Measurements from ENCODE around the gene MMP24. TPM values are rescaled to one million over a fixed set of nuclear protein-coding genes. Genes with fewer than 3 reads are reported as not detected.
A peak's percentile ranks its signal among the peaks of the same experiment; 100 is the strongest.
"Not testable (repeated sequence)": the region's sequence is repeated elsewhere in the genome, so short reads cannot be mapped to it uniquely, and the experiment has no call there.

The MMP24 gene
- total and polyA plus RNA-seq, 2 donors (not counting 1 experiment from before 2014, with no cell fraction given) = 0.17 to 0.49 TPM

GRCh38 chr20:35196313-35196712, 30.2 kb upstream of the MMP24 start:
- Histone ChIP-seq H3K4me3 (replicated peaks in 1 of 4; ENCODE audit: control extremely low read depth in 1 of 4, insufficient read depth in 1 of 4, low read depth in 3 of 4, low read length in 4 of 4) (no peak overlapping the region), H3K9ac (ENCODE audit: insufficient read depth, low read length) (no peak overlapping the region), H3K4me1 (ENCODE audit: control insufficient read depth, extremely low read depth, insufficient read depth, low read length) (no peaks in the 10 kb centered on the region), H3K4me2 (ENCODE audit: extremely low read depth, insufficient read depth, low read length) (no peak overlapping the region), H3K27ac (ENCODE audit: insufficient read depth, low read length) (no peak overlapping the region), H3K27me3 (ENCODE audit: control insufficient read depth, insufficient read depth, low read length) (no peaks in the 10 kb centered on the region), H3K79me2 (ENCODE audit: control insufficient read depth, insufficient read depth, low read length) (no peaks in the 10 kb centered on the region), H4K20me1 (ENCODE audit: control insufficient read depth, extremely low read depth, insufficient read depth, low read length) (no peaks in the 10 kb centered on the region), H3K9me3 (ENCODE audit: control insufficient read depth, insufficient read depth, low read depth, low read length) (no peaks in the 10 kb centered on the region), H2AFZ (ENCODE audit: low read length) (no peak overlapping the region), H3K36me3 (ENCODE audit: control insufficient read depth, insufficient read depth, low read length) (no peaks in the 10 kb centered on the region)
- peak in 1 of 2 donors; percentile 11 for DNase-seq (ENCODE audit: low read depth in 2 of 2)
- TF ChIP-seq, protein P1, sequence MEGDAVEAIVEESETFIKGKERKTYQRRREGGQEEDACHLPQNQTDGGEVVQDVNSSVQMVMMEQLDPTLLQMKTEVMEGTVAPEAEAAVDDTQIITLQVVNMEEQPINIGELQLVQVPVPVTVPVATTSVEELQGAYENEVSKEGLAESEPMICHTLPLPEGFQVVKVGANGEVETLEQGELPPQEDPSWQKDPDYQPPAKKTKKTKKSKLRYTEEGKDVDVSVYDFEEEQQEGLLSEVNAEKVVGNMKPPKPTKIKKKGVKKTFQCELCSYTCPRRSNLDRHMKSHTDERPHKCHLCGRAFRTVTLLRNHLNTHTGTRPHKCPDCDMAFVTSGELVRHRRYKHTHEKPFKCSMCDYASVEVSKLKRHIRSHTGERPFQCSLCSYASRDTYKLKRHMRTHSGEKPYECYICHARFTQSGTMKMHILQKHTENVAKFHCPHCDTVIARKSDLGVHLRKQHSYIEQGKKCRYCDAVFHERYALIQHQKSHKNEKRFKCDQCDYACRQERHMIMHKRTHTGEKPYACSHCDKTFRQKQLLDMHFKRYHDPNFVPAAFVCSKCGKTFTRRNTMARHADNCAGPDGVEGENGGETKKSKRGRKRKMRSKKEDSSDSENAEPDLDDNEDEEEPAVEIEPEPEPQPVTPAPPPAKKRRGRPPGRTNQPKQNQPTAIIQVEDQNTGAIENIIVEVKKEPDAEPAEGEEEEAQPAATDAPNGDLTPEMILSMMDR (conservative IDR thresholded peaks at IDR 0.05 in 1 of 2, IDR thresholded peaks at IDR 0.05 in 1 of 2; ENCODE audit: low read depth in 1 of 2, low read length in 2 of 2) = no peak
- no peak for TF ChIP-seq EZH2 (IDR thresholded peaks at IDR 0.05; ENCODE audit: low read length, missing control alignments)

GRCh38 chr20:35199740-35200139, 26.8 kb upstream of the MMP24 start:
- Histone ChIP-seq H3K9me3 (ENCODE audit: control insufficient read depth, insufficient read depth, low read depth, low read length) (no peaks in the 10 kb centered on the region), H3K27me3 (ENCODE audit: control insufficient read depth, insufficient read depth, low read length) (no peaks in the 10 kb centered on the region), H3K4me2 (ENCODE audit: extremely low read depth, insufficient read depth, low read length) (no peak overlapping the region), H2AFZ (ENCODE audit: low read length) (no peak overlapping the region), H3K36me3 (ENCODE audit: control insufficient read depth, insufficient read depth, low read length) (no peaks in the 10 kb centered on the region), H3K79me2 (ENCODE audit: control insufficient read depth, insufficient read depth, low read length) (no peaks in the 10 kb centered on the region), H3K9ac (ENCODE audit: insufficient read depth, low read length) (no peak overlapping the region), H3K4me3 (replicated peaks in 1 of 4; ENCODE audit: control extremely low read depth in 1 of 4, insufficient read depth in 1 of 4, low read depth in 3 of 4, low read length in 4 of 4) (no peak overlapping the region), H3K4me1 (ENCODE audit: control insufficient read depth, extremely low read depth, insufficient read depth, low read length) (no peaks in the 10 kb centered on the region), H4K20me1 (ENCODE audit: control insufficient read depth, extremely low read depth, insufficient read depth, low read length) (no peaks in the 10 kb centered on the region), H3K27ac (ENCODE audit: insufficient read depth, low read length) (no peak overlapping the region)
- DNase-seq (ENCODE audit: low read depth in 2 of 2) = peak; percentile 26 to 56
- TF ChIP-seq, protein P1 (conservative IDR thresholded peaks at IDR 0.05 in 1 of 2, IDR thresholded peaks at IDR 0.05 in 1 of 2; ENCODE audit: low read depth in 1 of 2, low read length in 2 of 2) = no peak
- no peak for TF ChIP-seq EZH2 (IDR thresholded peaks at IDR 0.05; ENCODE audit: low read length, missing control alignments)

DNA sequence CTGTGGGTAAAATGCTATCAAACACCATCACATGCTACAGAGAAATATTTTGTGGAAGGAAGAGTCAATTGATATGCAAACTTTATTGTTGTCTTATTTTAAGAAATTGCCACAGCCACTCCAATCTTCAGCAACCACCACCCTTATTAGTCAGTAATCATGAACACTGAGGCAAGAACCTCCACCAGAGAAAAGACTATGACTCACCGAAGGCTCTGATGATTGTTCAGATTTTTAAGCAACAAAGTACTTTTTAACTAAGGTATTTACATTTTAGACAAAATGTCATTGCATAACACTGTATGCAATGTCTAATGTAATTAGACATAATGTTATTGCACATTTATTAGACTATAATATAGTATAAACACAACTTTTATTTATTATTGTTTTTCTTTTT, 26.2 kb upstream of the MMP24 start:
- Histone ChIP-seq H3K27ac (ENCODE audit: insufficient read depth, low read length) (no peak overlapping the region), H3K79me2 (ENCODE audit: control insufficient read depth, insufficient read depth, low read length) (no peaks in the 10 kb centered on the region), H3K9me3 (ENCODE audit: control insufficient read depth, insufficient read depth, low read depth, low read length) (no peaks in the 10 kb centered on the region), H3K36me3 (ENCODE audit: control insufficient read depth, insufficient read depth, low read length) (no peaks in the 10 kb centered on the region), H3K27me3 (ENCODE audit: control insufficient read depth, insufficient read depth, low read length) (no peaks in the 10 kb centered on the region), H2AFZ (ENCODE audit: low read length) (no peak overlapping the region), H4K20me1 (ENCODE audit: control insufficient read depth, extremely low read depth, insufficient read depth, low read length) (no peaks in the 10 kb centered on the region), H3K4me1 (ENCODE audit: control insufficient read depth, extremely low read depth, insufficient read depth, low read length) (no peaks in the 10 kb centered on the region), H3K4me3 (replicated peaks in 1 of 4; ENCODE audit: control extremely low read depth in 1 of 4, insufficient read depth in 1 of 4, low read depth in 3 of 4, low read length in 4 of 4) (no peak overlapping the region), H3K9ac (ENCODE audit: insufficient read depth, low read length) (no peak overlapping the region), H3K4me2 (ENCODE audit: extremely low read depth, insufficient read depth, low read length) (no peak overlapping the region)
- no peak for TF ChIP-seq EZH2 (IDR thresholded peaks at IDR 0.05; ENCODE audit: low read length, missing control alignments)
- TF ChIP-seq, protein P1 (conservative IDR thresholded peaks at IDR 0.05 in 1 of 2, IDR thresholded peaks at IDR 0.05 in 1 of 2; ENCODE audit: low read depth in 1 of 2, low read length in 2 of 2) = no peak
- peak; percentile 81 to 83 for DNase-seq (ENCODE audit: low read depth in 2 of 2)

- not testable (repeated sequence) for H3K27ac ChIP-seq (ENCODE audit: insufficient read depth, low read length); H3K79me2 ChIP-seq (ENCODE audit: control insufficient read depth, insufficient read depth, low read length); H2AFZ ChIP-seq (ENCODE audit: low read length); H3K36me3 ChIP-seq (ENCODE audit: control insufficient read depth, insufficient read depth, low read length); H3K9ac ChIP-seq (ENCODE audit: insufficient read depth, low read length); H3K9me3 ChIP-seq (ENCODE audit: control insufficient read depth, insufficient read depth, low read depth, low read length); H3K4me2 ChIP-seq (ENCODE audit: extremely low read depth, insufficient read depth, low read length); H3K4me1 ChIP-seq (ENCODE audit: control insufficient read depth, extremely low read depth, insufficient read depth, low read length); DNase-seq (ENCODE audit: low read depth in 2 of 2); H3K27me3 ChIP-seq (ENCODE audit: control insufficient read depth, insufficient read depth, low read length); H3K4me3 ChIP-seq (replicated peaks in 1 of 4; ENCODE audit: control extremely low read depth in 1 of 4, insufficient read depth in 1 of 4, low read depth in 3 of 4, low read length in 4 of 4); H4K20me1 ChIP-seq (ENCODE audit: control insufficient read depth, extremely low read depth, insufficient read depth, low read length)
Observed at GRCh38 chr20:35201467-35201866, 25.0 kb upstream of the MMP24 start.

All from fibroblast of lung (primary cell).